GM12874 (cell line): ENCODE results near the gene PI4KA.

Experiments used
- TF ChIP-seq, protein P1 (sequence below): IDR thresholded peaks from 2 replicates; pipeline ENCODE4 v1.5.1; 2011; ENCODE audit warnings: low read depth, mild to moderate bottlenecking, control low read depth, low read length, moderate library complexity; ENCODE audit not compliant: insufficient read depth

Gene PI4KA

DNA sequence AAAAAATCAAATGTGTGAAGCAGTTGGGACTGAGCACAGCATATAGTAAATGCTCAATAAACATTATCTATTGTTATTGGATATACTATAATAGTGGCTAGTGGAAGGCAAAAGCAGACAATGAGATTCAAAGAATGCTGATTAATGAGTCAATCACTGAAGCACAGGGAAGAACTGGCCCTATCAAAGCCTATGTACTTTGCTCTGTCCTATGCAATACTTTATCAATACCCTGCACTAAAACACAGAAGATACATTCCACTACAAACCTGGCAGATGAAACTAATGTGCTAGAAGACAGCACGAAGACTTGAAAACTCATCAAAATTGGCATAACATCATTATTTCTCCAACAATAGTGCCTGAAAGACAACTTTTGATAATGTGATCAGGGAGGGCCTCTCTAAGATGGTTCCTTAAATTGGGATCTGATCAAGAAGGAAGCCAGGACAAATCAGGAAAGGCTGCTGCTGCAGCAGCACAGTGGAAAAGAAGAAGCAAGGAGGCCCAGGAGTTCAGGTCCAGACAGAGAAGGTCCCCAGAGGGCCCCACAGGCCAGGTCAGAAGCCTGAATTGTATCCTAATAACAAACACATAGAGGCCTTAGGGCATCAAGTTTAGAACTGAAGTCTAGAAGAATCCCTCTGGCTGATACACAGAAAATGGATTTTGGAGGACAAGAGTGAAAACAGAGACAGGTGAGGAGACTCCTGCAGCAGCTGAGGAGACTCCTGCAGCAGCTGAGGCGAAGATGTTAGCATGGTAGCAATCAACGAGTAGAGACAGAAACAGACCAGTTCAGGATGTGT is 18.6 kb downstream of the PI4KA start:
- TF ChIP-seq, protein P1, sequence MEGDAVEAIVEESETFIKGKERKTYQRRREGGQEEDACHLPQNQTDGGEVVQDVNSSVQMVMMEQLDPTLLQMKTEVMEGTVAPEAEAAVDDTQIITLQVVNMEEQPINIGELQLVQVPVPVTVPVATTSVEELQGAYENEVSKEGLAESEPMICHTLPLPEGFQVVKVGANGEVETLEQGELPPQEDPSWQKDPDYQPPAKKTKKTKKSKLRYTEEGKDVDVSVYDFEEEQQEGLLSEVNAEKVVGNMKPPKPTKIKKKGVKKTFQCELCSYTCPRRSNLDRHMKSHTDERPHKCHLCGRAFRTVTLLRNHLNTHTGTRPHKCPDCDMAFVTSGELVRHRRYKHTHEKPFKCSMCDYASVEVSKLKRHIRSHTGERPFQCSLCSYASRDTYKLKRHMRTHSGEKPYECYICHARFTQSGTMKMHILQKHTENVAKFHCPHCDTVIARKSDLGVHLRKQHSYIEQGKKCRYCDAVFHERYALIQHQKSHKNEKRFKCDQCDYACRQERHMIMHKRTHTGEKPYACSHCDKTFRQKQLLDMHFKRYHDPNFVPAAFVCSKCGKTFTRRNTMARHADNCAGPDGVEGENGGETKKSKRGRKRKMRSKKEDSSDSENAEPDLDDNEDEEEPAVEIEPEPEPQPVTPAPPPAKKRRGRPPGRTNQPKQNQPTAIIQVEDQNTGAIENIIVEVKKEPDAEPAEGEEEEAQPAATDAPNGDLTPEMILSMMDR = no peak

DNA sequence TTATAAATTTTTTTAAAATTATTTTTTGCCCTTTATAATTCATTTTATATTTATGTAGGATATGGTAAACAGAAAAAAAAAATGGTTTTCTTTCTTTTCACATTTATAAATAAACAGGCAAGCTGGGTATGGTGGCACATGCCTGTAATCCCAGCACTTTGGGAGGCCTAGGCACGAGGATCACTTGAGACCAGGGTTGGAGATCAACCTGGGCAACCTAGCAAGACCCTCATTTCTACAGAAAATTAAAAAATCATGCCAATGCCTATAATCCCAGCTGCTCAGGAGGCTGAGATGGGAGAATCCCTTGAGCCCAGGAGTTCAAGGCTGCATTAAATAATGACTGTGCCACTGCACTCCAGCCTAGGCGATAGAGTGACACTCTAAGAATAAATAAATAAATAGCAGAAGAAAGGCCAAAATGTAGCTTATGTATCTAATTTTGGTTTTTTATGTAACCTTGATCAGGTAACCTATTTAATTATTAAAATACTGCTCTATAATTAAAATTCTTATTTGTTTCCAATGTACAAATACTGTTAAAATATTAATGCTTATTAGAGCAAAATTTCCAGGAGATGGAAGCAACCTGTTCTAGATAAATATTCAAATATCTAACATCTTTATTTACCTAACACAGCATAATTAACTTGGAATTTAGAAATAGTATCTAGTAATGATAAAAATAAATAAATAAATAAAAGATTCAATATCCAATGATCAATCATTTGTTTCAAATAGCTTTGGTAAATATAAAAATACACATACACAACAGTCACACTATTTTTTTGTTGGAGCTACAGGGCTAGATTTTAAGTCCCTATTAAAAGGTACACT is 21.4 kb downstream of the PI4KA start:
- TF ChIP-seq, protein P1 = no peak

DNA sequence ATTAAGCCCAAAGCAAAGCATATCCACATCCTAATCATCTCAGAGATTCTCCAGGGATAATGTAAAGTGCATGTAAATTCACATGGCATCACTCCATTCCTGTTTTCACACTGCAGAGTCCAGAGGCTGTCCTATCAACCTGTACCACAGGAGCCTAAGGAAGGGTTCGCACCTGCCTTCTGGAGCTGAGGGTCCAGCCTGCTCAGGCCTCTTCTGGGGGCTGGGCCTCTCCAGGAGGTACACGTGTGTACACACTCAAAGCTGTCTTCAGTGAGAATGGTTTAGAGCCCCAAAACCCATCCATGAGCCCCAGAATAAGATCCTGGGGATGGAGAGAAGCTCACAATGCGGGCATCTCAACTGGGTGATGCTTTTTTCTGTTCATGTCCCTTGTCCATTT is 23.9 kb downstream of the PI4KA start:
- TF ChIP-seq, protein P1 = no peak

DNA sequence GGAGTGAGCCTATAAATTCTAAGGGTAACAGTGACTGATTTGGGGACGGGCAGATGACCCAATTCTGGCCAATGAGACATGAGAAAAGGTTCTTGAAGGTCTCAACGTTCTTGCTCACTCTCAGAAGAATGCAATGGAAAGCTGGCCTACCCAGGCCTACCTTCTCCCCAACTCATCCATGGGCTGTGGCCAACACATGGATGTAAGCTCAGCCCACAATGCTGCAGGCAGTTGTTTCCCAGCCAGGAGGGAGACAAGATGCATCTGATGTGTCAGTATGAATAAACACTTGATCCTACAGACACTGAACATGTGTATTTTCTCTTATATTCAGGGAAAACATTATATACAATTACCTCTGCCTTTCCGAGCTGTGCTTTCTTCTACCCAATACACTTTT is 24.4 kb downstream of the PI4KA start:
- TF ChIP-seq, protein P1 = no peak

DNA sequence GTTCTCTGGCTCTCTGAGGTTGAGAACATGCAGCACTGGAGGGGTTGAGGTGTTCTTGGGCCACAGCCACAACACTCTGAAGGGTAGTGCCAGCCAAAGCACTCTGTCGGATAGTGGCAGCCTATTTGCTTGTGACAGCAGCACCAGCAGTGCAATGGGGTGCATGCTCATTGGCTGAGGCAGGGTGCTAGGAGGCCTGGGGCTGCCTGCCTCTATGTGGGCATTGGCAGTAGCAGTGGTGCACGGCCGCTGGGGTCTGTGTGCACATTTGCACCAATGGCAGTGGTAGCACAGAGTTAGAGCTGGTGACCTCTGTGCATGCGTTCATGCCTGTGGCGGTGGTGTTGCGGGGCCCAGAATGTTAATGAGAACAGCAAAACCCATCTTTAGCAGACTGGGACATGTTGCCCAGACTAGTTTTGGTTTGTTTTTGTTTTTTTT is 25.4 kb downstream of the PI4KA start:
- TF ChIP-seq, protein P1 = no peak

DNA sequence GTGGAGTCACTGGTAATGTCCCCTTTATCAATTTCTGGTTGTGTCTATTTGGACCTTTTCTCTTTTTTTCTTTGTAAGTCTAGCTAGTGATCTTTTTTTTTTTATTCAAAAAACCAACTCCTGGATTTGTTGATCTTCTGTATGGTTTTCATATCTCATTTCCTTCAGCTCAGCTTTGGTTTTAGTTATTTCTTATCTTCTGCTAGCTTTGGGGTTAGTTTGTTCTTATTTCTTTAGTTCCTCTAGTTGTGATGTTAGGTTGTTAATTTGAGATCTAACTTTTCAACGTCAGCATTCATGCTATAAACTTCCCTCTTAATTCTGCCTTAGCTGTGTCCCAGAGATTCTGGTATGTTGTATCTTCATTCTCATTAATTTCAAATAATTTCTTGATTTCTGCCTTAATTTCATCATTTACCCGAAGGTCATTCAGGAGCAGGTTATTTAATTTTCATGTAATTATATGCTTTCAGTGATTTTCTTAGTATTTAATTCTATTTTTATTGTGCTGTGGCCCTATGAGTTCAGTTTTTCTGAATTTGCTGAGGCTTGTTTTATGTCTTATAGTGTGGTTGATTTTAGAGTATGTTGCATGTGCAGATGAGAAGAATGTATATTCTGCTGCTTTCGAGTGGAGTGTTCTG is 29.0 kb downstream of the PI4KA start:
- TF ChIP-seq, protein P1 = no peak

DNA sequence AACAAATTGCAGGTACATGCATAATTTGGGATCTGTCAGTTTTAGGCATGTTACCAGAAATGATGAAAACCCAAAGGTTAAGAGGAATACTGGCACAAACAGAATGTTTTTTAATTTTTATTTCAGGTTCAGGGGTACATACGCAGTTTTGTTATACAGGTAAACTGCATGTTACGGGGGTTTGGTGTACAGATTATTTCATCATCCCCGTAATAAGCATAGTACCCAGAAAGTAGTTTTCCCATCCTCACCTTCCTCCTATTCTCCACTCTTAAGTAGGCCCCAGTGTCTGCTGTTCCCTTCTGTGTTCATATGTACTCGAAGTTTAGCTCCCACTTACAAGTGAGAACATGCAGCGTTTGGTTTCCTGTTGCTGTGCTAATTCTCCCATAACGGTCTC is 33.0 kb downstream of the PI4KA start:
- TF ChIP-seq, protein P1 = no peak
